HG03064 (cell line): ENCODE results near the gene TAC4.

Experiments used
- ATAC-seq: cut with Tn5 transposase; IDR thresholded peaks from one replicate; pipeline ENCODE4 v1.9.1; 2021; ENCODE audit warnings: low read depth; ENCODE audit not compliant: unreplicated experiment

Gene TAC4

DNA sequence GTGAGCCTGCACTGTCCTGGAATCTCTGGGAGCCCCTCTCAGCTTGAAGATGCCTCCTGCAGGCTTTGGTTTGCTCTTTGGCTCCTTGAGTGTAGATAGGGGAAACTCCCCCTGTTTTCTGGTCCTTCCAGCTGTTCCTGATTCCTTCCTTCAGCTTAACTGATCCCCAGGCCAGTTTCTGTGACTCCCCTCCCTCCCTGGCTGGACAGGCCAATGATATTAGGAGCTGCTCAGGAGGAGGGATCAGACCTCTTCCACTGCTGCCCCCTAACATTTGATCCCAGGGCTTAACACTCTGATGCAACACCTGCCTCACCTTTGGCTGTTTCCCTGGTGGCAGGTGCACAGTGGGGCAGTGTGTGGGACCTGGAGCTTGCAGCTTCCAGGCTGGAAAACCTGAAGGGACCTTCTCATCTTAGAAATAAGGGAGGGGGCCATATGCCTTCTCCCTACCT lies at the start of gene TAC4:
Gene TAC4 (minus strand): TSS at position 51 of the 455 bp plus-strand sequence. CDS start 52 bp downstream, outside the sequence.
- no peak for ATAC-seq

- ATAC-seq: no peak
These were observed 49.0 kb upstream of the TAC4 start for GRCh38 chr17:49896860-49897259.

DNA sequence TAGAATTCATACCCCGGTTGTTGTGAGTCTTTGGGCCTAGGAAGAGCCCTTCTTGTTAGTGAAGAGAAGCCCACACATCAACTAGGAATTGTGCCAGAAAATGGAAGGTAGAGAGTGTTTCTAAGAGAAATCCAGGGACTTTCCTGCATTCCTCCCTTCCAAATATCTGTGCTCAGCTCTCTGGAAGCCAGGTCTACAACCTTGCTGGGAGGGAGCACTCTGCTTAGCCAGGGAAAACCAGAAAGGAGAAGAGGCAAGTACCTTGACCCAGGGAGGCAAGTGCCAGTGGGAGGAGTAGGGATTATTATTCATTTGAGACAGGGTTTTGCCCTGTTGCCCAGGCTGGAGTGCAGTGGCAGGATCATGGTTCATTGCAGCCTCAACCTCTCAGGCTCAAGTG lies 48.4 kb upstream of the TAC4 start:
- no peak for ATAC-seq

- no peak for ATAC-seq
These were observed 47.9 kb upstream of the TAC4 start for GRCh38 chr17:49895812-49896211.

DNA sequence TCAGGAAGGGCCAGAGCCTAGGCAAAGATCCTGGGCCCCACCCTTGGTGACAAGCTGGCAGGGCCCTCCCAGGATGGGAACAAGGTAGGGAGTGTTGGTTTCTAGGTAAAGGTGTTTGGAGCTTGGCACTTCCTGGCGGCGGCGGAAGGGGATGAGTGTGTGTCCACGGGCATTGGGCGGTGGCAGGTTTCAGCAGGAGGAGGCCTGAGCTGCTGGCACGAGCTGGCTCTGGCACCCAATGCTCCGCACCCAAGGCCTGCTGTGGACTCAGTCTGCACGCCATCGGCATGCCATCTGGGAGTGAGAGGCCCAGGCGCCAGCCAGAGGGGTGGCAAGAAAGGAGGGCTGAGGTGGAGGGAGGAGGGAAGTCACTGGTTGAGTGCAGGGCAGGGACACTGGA lies 46.9 kb upstream of the TAC4 start:
- ATAC-seq: no peak

- ATAC-seq: no peak
These were observed 44.0 kb upstream of the TAC4 start for GRCh38 chr17:49891694-49892389.

DNA sequence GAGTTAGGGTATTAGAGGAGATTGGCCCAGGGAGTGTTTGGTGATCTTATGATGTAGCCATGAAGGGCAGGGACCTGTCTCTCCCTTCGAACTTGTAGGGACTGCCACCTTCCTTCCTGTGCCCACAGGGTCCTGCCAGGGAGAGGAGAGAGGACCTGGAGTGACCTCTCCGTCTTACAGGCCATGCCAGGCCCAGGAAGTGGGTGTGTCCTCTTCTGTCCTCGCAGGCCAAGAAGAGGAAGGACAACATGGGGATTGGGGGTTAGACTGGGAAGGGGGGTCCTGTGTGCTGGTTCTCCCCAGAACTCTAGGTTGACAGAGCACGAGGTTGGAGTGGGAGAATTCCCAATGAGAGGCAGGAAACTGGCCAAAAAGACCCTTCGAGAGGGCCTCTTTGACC lies 43.4 kb upstream of the TAC4 start:
- no peak for ATAC-seq

DNA sequence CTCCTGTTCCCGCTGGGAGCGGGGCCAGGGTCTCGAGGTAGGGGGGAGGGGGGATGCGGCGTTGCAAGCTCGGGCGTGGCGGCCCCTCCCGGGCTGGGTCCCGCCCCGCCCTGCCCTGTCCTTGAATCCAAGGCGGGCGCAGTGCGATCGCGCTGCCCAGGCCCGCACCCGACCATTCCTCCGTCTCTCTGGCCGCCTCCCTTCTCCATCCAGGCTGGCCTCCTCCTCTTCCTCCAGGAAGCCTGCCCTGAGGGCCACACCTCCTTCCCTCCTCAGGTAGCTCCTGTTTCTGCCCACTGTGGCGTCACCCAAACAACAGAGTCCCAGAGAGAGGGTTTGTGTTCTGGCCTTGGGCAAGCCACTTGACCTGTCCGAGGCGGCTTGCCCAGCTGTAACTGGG lies 43.0 kb upstream of the TAC4 start:
- ATAC-seq: no peak

GRCh38 chr17:49890077-49890821 lies 42.4 kb upstream of the TAC4 start:
- ATAC-seq: no peak

- ATAC-seq: no peak
These were observed 41.6 kb upstream of the TAC4 start for GRCh38 chr17:49889500-49889899.

DNA sequence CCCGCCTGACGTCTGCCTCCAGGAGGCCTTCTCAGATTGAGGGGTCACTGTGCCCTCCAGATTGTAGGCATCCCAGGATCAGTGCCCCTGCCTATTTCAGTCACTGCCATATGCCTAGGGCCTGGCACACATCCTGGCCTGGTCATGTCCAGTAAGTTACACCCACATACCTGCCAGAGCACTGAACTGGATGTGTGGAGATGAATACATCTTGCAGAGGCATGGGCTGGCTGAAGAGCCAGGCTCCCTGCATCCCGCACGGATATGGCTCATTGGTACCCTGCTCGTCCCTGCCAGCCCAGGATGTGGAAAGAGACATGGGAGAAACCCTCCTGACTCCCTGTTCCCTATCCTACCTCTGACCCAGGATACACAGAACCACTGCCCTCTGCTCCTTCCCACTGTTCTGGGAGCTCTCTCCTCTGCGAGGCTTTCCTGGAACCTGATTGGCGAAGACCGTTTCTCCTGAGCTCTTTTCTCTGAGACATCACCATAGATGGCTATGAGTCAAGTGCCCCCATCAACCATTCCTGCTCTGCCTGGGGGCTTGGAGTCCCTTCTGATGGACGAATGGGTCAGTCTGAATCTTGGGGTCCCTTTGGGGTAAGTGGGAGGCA lies 40.0 kb upstream of the TAC4 start:
- ATAC-seq: no peak

DNA sequence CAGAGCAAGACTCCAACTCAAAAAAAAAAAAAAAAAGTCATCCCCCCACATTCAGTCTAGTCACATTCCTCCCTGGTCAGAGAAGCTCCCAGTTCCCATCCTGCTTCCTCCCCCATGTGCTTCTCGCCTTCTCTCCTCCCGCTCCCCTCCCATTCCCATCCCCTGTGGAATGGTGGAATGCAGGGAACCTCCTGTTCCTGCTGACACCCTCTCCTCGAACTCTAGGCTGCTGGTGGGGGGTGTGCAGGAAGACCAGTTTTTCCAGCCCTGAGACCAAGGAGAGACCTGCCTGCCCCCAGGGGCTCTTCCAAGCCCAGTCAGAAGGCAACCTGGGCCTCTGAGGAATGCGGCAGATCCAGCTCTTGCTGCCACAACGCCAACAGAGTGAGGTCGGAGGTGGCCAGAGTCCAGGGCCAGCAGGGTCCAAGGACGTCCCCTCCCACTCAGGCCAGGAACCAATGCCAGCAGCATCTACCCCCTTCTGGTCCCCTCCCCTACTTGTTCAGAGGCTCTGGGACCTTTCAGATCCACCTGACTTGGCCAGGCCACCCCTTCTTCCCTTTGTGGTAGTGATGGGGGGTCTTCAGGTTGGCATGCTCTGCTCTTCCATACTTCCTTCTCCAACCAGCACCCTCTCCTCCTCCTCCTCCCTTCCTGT lies 39.3 kb upstream of the TAC4 start:
- no peak for ATAC-seq

DNA sequence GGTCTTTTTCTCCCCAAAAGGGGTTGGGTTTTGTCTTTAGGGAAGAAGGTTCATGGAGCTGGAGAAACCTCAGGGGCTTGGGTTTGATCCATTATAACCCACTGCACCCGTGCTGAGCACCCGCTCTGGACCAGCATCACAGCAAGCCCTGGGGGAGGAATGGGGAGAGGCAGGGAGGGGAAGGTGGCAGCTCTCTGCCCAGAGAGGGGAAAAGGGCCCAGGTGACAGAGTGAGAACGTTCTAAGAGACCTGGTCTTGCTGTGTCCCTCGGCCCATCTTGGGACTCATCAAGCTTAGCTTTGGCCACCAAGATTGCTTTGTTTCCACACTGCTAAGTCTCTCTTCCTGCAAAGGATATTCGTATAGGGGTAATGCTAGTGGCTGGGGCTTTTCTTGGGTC lies 38.2 kb upstream of the TAC4 start:
- ATAC-seq: no peak

DNA sequence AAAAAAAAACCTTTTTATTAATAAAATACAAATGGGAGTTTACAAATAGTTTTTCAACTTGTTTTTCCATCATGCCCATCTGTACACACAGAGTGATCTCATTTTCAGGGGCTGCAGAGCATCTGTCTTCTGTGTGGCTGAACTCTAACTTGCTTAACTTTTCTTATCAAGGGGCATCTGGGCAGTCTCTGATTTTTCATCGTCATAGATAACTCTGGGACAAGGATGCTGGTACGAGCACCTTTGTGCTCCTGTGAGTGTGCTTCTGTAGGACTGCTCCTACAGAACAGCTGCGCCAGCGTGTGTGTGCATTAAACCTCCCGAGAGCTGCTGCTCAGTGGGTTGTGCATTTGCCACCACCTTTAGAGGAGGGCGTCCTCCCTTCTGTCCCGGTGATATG lies 34.6 kb upstream of the TAC4 start:
- no peak for ATAC-seq

DNA sequence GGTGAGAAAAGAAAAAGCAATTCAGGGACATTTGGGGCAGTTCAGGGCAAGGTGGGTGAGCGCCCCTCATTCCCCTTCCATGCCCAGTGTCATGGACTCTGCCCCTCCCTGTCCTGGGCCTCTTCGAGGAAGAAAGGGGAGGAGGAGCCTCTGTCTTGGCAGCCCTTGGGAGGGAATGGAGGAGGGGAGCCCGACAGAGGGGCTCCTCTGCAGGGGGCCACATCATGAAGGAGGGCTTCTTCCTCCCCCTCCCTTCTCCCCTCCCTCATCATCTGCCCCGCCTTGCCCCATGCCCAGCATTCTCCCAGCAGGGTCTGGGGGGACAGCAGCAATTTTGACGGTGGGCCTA lies 33.2 kb upstream of the TAC4 start:
- no peak for ATAC-seq

DNA sequence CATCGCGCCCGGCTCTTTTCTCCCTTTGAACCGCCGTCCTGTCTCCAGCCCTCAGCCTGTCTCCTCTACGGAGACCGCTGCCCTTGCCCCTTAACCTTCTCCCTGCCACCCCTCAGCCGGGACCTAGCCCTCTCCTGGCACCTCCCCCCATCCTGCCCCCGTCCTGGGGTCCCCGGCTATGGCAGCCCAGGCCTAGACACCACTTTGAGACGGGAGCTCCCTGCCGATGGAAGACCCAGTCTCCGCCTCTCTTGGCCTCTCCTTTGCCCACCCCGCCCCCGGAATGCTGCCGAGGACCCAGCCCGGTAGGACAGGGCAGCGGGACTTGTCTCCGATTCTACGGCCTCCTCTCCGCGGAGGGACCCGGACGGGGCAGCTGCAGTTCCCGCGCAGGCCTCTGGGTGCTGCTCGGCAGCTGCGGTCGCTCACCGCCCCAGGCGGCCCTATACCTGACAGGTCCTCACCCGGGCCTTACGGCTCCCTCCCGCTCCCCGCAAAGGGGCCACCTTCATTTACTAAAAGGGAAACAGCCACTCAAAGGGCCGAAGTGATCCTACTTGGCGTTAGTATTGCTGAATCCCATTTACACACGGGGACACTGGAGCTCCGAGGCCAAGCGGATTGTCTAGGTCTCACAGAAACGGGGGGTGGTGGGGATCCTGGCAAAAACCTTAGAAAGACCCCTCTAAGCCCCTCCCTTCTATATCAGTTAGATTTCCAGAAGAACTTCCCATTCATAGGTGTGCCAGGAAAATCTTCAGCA lies 32.6 kb upstream of the TAC4 start:
- no peak for ATAC-seq

DNA sequence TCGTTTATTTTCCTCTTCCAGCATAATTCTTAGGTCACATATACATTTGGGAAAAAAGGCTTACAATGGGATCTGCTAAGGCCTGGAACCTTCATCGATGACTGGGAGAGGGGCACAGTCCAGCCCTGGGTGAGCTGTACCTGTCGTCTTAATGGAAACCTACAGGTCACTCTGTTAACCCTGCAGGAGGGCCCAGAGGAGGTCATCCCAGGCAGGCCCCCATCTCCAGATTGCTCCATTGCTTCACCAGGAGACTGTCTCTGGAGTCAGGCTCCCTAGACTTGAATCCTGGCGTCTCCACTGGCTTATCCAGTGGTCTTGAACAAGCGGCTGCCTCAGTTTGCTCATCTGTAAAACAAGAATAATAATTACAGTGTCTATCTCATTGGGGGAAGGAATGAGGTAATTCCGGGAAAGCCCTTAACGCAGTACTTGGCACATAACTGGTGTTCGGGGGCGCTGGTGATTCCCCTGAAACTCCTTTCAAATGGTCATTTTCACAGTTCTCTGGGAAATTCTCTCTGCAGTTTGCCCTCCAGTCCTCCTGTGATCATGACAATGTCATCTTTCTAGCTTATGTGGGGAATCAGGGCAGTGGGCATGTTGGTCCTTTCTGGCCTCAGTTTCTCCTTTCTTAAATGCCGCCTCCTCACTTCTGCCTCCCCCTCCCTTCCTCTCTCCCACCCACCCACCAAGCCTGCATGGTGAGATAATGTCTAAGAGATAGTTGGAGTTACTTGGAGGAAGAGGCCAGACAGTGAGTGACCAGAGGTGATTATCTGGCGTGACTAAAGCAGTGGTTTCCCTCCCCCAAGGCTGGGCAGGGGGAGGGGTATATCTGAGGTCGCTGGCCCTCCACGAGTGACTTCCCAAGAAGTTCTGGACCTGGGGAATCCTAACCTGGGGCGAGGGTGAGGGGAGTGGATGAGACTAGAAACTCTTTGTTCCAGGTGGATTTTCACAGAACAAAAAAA lies 31.3 kb upstream of the TAC4 start:
- ATAC-seq: no peak

GRCh38 chr17:49875685-49876084 lies 27.8 kb upstream of the TAC4 start:
- ATAC-seq: no peak

DNA sequence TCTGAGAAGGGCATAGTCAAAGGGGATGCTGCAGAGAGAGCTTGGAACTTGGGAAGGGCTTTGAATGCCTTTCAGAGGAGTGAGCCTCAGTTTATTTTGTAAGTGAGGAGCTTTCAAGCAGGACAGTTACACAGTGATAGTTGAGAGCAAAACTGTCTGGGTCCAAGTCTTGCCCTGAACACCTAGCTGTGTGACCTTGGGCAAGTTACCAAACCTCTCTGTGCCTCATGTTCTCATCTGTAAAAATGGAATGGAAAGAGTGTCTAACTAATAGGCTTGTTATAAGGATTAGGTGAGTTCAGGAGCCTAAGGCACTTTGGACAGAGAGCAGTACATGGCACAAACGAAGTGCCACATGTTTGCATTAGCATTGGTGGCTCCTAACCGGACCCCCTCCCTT lies 27.0 kb upstream of the TAC4 start:
- no peak for ATAC-seq
